ENCODE data around the gene PLXNA4.

The PLXNA4 gene

GRCh38 chr7:132561763-132562162, 14.5 kb downstream of the PLXNA4 start:
- no peak for DNase-seq

GRCh38 chr7:132560825-132561529, 15.3 kb downstream of the PLXNA4 start:
- no peak for DNase-seq

- no peak for DNase-seq
These were observed 16.2 kb downstream of the PLXNA4 start for GRCh38 chr7:132560105-132560504.

- no peak for DNase-seq
These were observed 17.5 kb downstream of the PLXNA4 start for GRCh38 chr7:132558815-132559214.

- DNase-seq, result no peak
These were observed 18.7 kb downstream of the PLXNA4 start for GRCh38 chr7:132557489-132558044.

GRCh38 chr7:132554446-132554845, 21.8 kb downstream of the PLXNA4 start:
- DNase-seq, result no peak

- no peak for DNase-seq
These were observed 23.2 kb downstream of the PLXNA4 start for GRCh38 chr7:132553031-132553430.

- no peak for DNase-seq
These were observed 24.4 kb downstream of the PLXNA4 start for GRCh38 chr7:132551886-132552285.

- DNase-seq, result no peak
These were observed 24.8 kb downstream of the PLXNA4 start for GRCh38 chr7:132551439-132551838.

GRCh38 chr7:132548489-132549078, 27.7 kb downstream of the PLXNA4 start:
- DNase-seq, result no peak

GRCh38 chr7:132547821-132548220, 28.4 kb downstream of the PLXNA4 start:
- DNase-seq, result no peak

GRCh38 chr7:132546366-132547127, 29.7 kb downstream of the PLXNA4 start:
- no peak for DNase-seq

GRCh38 chr7:132545756-132546155, 30.5 kb downstream of the PLXNA4 start:
- no peak for DNase-seq

GRCh38 chr7:132544999-132545398, 31.3 kb downstream of the PLXNA4 start:
- no peak for DNase-seq

GRCh38 chr7:132544025-132544424, 32.2 kb downstream of the PLXNA4 start:
- DNase-seq, result no peak

- no peak for DNase-seq
These were observed 33.4 kb downstream of the PLXNA4 start for GRCh38 chr7:132542895-132543294.

GRCh38 chr7:132541656-132542055, 34.6 kb downstream of the PLXNA4 start:
- DNase-seq, result no peak

- peak; percentile 40 for DNase-seq
These were observed 38.7 kb downstream of the PLXNA4 start for GRCh38 chr7:132537456-132538145.

GRCh38 chr7:132536654-132537395, 39.4 kb downstream of the PLXNA4 start:
- DNase-seq, result no peak

GRCh38 chr7:132533916-132534315, 42.4 kb downstream of the PLXNA4 start:
- no peak for DNase-seq

- DNase-seq, result no peak
These were observed 44.0 kb downstream of the PLXNA4 start for GRCh38 chr7:132532281-132532680.

GRCh38 chr7:132531562-132531961, 44.7 kb downstream of the PLXNA4 start:
- DNase-seq, result no peak

All from right kidney (tissue), 1 donor.